ENCODE measurements around the gene FOXO3.
A peak's percentile ranks its signal among the peaks of the same experiment; 100 is the strongest.
"Not testable (repeated sequence)": the region's sequence is repeated elsewhere in the genome, so short reads cannot be mapped to it uniquely, and the experiment has no call there.

The FOXO3 gene

DNA sequence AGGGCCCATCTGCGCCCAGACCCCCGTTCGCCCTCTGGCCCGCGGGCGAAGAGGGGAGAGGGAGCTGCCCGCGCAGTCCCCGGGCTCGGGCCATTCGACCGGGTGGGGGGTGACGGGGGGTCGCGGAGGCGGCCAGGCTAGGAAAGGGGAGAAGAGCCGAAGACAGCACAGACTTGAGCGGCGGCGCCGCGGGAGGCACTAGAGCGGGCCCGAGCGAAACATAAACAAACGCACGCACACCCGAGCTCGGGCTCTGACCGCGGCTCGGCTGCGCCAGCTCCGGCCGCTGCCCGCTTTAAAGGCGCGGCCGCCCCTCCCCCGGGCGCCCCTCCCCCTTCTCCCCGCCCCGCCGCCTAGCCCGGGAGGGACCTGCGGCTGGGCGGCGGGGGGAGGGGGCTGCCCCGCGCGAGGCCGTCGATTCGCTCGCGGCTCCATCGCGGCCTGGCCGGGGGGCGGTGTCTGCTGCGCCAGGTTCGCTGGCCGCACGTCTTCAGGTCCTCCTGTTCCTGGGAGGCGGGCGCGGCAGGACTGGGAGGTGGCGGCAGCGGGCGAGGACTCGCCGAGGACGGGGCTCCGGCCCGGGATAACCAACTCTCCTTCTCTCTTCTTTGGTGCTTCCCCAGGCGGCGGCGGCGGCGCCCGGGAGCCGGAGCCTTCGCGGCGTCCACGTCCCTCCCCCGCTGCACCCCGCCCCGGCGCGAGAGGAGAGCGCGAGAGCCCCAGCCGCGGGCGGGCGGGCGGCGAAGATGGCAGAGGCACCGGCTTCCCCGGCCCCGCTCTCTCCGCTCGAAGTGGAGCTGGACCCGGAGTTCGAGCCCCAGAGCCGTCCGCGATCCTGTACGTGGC lies at the start of gene FOXO3:
Gene FOXO3, plus strand, starts transcription at position 455 of the 846 bp plus-strand sequence. Its CDS starts 292 bp downstream, at position 747.
- DNase-seq: peak; percentile 90

DNA sequence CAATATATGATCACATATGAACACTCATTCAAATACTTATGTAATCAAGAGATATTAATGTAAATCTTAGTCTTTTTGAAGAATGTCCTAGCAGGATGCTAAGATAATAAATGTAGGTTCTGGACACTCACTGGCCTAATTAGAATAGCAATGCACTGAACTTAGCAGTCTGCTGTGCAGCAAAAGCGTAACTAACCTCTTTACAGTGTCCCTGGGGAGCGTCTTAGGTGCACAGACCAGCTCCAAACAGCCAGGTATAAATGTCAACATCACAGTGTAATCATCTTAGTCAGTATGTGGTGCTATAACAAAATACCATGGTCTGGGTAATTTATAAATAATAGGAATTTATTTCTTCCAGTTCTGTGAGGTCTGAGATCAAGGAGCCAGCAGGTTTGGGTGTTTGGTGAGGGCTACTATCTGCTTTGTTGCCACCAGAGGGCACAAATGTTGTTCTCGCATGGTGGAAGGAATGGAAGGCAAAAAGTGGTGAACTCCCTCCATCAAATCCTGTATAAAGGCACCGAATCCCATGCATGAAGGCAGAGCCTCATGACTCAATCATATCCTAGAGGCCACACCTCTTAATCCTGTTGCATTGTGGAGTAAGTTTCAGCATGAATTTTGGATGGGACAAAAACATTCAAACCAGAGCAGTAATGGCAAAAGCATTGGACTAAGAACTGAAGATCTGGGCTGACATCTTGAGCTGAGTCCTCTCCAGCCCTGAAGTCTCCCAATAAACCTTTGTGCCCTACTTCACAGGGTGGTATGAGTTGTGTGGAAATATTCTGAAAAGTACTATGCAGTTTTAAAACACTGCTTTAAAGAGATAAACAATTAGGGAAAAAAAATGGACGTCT lies 41.8 kb upstream of the FOXO3 start:
- DNase-seq: peak; percentile 20

DNA sequence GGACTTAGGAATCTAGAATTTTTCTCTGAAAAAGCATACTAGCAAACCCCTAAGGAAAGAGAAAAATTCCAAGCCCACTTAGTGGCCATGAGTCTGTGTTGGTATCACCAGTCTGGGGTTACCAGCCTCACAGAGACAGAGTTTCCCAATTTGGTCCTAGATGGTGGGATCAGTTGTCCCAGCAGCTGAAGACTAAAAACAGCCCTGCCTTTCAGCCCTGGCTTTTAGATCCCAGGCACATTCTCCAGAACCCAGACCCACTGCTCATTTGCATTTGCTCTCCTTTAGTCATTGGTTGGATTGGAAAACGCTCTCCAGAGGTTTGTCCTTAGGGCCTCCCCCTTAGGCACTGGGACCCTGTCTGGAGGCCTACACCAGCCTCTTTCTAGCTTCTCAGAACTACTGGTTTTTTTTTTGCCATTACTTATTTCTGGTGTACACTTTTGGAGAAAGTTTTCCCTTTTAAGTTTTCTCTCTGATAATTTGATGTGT lies 39.1 kb upstream of the FOXO3 start:
- no peak for DNase-seq

- no peak for DNase-seq
Observed at GRCh38 chr6:108523697-108524096, 37.0 kb upstream of the FOXO3 start.

GRCh38 chr6:108524528-108525248 lies 36.0 kb upstream of the FOXO3 start:
- DNase-seq: peak; percentile 21

GRCh38 chr6:108526739-108527174 lies 34.0 kb upstream of the FOXO3 start:
- DNase-seq: peak; percentile 29

GRCh38 chr6:108528878-108529277 lies 31.8 kb upstream of the FOXO3 start:
- DNase-seq: no peak

DNA sequence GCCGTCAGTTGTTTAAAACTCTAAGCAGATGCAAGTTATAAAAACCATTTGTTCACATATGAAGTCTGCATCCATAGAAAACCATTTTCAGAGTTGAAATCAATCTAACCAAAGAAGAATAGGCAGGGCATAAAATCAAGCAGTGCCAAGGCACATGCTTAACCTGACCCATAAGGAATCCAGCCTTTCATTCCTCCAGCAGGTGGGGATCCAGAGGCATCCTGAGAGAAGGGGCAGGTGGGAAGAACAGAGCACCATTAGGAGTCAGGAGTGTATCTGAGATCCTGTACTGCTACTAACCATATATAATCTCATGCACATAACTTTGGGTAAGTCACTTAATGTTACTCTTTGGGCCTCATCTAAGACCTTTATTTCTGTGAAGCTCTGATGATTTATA lies 29.4 kb upstream of the FOXO3 start:
- no peak for DNase-seq

DNA sequence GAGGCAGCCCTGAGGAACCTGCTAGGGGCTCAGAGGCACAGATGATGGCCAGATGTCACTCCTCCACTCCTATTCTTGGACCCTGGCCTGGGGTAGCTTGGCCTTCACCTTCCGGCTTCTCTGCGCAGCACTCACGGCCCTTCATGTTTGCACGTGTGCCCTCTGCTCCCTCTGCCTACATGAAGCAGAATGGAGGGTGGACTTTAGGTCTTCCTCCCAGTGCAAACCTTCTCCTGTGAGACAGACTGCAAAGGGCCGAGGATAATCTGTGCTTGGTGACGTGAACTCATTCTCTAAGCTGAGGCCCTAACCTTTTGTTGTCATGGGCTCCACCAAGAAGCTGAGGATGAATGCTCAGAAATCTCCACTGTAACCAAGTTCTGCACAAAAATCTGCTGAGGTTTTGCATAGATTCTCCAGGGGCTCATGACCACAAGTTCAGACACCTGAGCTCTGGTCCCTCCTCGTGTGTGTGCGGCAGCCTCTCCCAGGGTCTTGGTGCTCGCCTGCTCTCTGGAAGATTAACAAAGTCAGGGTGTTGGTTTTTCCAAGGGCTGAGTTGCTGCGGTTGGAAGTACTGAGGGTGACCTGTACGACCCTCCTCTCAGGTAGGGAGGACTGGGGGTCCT lies 25.5 kb upstream of the FOXO3 start:
- DNase-seq: no peak

- not testable (repeated sequence) for DNase-seq
Observed at GRCh38 chr6:108535920-108536535, 24.7 kb upstream of the FOXO3 start.

DNA sequence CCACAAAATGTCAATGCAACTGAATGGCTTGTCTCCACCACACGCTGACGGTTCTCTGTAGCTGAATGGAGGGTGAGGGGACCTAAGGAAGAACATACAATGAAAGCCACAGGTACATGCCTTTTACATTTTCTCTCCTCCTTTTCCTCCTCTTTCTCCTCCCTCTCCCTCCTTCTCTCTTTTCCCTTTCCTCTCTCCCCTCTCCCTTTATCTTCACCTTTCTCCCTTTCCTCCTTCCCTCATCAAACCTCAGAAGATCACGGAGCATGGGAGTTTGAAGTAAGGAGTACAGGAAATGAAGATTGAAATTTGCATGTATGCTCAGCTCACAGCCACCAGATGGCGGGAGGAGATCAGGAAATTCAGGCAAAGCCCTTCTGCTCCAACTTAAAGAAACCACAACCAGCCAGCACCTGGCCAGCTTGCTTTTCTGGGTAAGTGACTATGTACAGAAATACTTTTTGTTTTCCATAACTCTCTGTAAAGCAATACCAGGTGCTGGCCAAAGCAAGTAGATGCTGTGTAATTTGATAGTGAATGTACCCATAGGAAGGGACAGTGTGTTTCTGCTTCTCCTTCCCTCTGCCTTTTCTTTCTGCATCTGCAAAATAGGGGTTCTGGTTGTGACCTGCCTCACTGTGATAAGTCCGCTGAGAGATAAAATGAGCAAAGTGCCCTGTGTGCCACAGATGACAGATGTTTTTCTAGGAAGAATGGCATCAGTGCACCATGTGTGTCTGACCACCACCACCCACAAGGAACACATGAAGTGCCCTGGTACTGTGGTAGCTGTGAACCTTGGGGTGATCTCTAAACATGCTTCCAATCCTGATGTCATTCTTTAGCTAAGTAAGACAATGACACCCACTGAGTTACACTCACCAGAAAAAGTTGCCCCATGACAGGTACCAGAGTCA lies 18.6 kb upstream of the FOXO3 start:
- peak; percentile 73 for DNase-seq

DNA sequence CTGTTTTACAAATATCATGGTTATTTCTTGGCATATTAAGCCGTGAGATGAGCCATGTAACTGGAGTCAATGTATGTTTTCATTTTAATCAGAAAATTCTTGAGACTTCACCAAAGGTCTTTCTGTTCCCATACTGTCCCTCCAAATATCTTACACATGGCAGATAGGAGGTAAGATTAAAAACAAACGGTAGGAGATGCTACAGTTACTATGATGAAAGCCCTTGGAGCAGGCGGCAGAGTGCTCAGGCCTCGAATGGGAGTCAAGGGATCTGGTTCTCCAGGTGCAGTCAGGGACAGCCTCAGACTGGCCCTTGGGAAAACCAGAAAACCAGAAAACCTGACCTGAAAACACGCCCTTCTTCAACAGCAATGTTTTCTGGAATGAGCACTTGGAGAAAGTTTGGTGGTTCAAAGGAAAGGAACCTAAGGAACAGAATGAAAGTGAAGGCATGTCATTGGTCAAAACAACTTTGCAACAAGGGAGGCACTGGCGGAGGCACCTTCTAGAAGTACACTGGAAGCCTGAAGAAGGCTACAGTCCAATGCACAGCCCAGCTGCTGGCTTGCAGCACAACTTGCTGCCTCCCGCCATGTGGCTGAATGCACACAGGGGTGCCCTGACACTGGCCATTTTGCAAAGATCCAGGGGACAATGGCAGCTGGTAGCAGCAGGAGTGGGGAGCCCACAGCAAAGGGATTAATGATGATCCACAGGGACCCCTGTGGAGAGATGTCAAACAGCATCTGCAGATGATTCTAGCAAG lies 17.4 kb upstream of the FOXO3 start:
- no peak for DNase-seq

DNA sequence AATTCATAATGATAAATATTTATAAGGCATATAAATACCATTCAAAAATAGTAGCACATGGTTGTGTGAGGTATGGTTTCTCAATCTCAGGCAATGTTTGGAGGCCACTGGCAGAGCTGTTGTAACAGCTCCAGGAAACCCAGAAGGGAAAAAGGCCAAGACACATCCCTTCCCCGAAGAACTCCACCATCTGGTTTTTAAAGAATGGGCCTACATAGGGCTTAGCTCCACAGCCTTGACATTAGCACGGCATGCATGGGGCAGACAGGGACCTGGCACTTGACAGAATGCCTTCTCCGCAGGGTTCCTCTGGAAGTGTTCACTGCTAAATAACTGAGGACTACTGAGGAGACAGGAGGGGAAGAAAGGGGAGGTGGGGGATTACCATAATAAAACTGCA lies 16.1 kb upstream of the FOXO3 start:
- no peak for DNase-seq

DNA sequence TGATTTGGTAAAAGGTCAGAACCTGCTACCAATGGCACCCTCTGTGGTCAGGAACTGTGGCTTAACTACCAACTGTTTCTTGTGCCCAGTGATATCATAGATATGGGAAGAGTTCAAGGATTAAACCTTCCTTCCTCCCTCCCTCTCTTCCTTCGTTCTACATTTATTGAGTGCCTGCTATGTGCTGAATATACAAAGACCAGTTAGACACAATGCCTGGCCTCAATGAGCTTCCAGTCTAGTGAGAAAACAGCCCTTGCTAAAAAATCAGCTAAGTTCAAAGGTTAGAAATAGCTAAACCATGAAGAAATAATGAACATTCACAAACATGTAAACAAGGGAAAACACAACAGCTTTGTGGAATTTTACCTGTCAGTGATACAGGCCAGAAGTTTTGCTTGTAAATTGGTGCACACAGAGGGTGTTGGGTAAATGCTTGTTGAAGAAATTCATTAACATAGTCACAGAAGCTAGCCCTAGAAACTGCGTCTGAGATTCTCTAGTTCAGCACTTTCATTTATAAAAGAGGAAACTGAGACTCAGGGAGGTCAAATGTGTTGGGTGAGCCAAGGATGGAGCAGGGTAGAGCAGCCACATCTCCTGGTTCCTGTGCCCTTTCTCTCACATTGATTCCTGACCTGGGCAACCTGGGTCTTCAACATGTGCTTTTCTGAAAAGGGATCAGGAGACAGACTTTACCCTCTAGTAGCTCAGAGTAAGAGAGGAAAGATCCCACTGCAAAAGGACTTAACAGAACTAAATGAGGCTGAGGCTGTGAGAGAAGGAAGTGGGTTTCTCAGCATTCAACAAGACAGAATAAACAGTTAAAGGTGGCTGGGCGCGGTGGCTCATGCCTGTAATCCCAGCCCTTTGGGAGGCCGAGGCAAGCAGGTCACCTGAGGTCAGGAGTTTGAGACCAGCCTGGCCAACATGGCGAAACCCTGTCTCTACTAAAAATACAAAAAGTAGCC lies 14.4 kb upstream of the FOXO3 start:
- DNase-seq: no peak

GRCh38 chr6:108549241-108549640 lies 11.5 kb upstream of the FOXO3 start:
- DNase-seq: no peak

DNA sequence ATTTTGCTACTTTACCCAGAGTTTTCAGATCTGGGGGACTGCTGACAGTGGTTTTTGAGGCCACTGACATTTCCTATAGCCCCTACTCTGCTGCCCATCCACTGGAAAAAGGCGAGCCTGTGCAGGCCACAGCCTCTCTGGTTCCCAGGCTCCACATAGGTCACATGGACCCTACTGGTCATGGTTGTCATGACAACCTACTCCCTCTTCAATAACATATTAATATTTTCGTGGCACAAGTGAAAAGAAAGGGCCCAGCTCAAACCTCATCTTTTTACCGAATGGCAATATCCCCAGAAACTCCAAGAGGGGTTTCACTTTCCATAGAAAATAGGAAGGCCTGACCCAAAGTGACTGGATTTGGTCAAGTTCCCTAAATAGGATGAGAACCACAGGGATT lies 11.0 kb upstream of the FOXO3 start:
- DNase-seq: no peak

GRCh38 chr6:108550256-108550655 lies 10.5 kb upstream of the FOXO3 start:
- no peak for DNase-seq

DNA sequence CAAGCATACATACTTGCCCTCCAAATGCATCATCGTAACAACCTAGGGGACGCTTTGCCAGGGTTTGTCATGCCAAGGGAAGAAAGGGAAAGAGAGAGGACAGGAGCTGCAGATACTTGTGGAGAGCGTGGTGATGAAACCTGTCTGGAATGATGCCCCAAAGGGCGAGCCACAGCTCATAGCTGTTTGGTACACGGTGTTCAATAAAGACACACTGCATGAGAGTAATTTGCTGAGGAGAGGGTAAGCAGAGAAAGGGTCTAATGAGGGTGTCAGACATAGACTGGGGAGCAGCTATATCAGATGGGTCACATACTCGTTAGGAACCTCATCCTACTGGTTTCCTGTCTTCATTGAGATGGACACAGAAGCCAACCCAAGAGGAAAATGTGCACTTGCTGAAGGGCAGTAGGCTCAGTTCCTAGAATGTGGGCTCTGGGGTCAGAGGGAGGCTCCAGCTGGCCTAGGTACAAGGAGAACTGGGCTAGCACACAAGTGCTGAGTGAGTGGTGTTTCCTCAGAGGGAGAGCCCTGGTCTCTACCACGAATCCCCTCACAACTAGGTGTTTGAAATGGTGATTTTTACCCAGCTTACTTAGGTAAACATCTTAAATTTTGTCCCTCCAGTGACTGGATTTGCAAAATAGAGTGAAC lies 5.2 kb upstream of the FOXO3 start:
- DNase-seq: no peak
